Nasal cavity respiratory epithelium epithelial cell of viscerocranial mucosa (primary cell): Measurements from ENCODE around the gene AGBL1. TPM values are rescaled to one million over a fixed set of nuclear protein-coding genes. Genes with fewer than 3 reads are reported as not detected.

ENCODE experiments used
- total RNA-seq: library from RNA; depleted of rRNA; stranded (reverse); fragments of >200 nt; gene quantifications from 2 replicates; pipeline ENCODE4 v1.2.3, GENCODE V29; 2014

AGBL1 gene
- not detected in 2 replicates for total RNA-seq

DNA sequence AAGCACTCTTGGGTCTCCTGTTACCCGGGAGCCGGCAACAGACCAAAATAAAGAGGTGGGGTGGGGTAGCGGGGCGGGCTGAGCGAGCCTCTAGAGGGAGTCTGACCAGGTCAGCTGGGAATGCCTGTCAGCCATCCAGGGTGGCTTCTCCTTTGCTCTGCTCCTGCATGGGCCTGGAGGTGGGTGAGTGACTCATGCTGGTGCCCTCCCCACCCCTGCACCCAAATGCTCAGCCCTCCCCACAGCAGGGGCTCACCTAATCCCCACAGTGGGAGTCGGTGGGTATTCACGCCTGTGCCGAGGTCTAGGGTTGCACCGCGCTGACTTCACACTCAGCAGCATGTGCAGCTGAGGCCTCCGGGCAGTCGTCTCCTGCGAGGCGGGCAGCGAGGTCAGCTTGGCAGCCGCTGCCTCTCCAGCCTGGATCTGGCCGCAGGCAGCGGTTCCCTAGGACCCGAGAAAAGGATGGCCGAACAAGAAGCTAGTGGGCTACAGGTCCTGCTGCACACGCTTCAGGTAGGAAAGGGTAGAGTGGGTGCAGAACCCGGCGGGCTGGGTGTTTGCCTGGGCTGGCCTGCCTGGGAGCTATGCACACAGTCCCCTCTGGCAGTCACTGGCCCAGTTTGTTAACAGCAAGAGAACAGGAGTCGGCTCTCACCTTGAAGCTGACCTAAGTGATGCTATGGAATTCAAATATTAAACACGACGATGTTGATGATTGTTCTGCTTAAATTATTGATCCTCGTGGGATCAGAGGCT lies at the start of gene AGBL1:
Gene AGBL1 (plus strand): TSS at position 364 of the 759 bp plus-strand sequence.

